ENCODE data around the gene GPRC5A.

DNA sequence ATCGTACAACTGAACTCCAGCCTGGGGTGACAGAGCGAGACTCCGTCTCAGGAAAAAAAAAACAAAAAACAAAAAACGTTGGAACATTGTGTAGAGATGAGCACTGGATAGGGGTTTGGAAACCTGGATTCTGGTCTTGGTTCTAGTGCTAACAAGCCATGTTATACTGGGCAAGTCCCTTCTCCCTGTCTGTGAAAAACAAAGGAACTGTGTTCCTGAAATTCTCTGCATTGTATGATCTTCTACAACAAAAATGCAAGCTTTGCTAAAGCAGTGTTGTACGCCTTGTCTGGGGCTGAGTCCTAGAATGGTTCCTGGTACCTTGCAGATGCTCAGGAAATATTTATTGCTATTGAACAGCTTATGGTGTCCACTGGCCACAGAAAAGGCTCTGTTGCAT, 47.2 kb downstream of the GPRC5A start:
- TF ChIP-seq POLR2A (IDR thresholded peaks at IDR 0.05) (no peak), POLR2AphosphoS5 (IDR thresholded peaks at IDR 0.05) (no peak)
- TF ChIP-seq, protein P1, sequence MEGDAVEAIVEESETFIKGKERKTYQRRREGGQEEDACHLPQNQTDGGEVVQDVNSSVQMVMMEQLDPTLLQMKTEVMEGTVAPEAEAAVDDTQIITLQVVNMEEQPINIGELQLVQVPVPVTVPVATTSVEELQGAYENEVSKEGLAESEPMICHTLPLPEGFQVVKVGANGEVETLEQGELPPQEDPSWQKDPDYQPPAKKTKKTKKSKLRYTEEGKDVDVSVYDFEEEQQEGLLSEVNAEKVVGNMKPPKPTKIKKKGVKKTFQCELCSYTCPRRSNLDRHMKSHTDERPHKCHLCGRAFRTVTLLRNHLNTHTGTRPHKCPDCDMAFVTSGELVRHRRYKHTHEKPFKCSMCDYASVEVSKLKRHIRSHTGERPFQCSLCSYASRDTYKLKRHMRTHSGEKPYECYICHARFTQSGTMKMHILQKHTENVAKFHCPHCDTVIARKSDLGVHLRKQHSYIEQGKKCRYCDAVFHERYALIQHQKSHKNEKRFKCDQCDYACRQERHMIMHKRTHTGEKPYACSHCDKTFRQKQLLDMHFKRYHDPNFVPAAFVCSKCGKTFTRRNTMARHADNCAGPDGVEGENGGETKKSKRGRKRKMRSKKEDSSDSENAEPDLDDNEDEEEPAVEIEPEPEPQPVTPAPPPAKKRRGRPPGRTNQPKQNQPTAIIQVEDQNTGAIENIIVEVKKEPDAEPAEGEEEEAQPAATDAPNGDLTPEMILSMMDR (IDR thresholded peaks at IDR 0.05) = no peak

Data from upper lobe of left lung (tissue), 4 donors.